D721Med (cell line): ENCODE data around the gene CHRNA10.

ENCODE experiments used
- DNase-seq: peaks from one replicate; pipeline ENCODE4 v3.0.0; 2011; ENCODE audit warnings: low spot score; ENCODE audit not compliant: insufficient read length
- FAIRE-seq: peaks from 2 replicates; lab custom pipeline; 2011; peaks lifted over from hg19 to GRCh38; lab: Jason Lieb, UNC
- CTCF ChIP-seq: IDR thresholded peaks from 2 replicates; pipeline ENCODE4 v1.5.1; 2012; ENCODE audit warnings: mild to moderate bottlenecking, control low read depth; ENCODE audit not compliant: insufficient read depth; ENCODE audit errors: missing control alignments

The CHRNA10 gene

GRCh38 chr11:3627291-3627690 lies 43.9 kb downstream of the CHRNA10 start:
- FAIRE-seq: no peak
- TF ChIP-seq CTCF: no peak
- DNase-seq: no peak

DNA sequence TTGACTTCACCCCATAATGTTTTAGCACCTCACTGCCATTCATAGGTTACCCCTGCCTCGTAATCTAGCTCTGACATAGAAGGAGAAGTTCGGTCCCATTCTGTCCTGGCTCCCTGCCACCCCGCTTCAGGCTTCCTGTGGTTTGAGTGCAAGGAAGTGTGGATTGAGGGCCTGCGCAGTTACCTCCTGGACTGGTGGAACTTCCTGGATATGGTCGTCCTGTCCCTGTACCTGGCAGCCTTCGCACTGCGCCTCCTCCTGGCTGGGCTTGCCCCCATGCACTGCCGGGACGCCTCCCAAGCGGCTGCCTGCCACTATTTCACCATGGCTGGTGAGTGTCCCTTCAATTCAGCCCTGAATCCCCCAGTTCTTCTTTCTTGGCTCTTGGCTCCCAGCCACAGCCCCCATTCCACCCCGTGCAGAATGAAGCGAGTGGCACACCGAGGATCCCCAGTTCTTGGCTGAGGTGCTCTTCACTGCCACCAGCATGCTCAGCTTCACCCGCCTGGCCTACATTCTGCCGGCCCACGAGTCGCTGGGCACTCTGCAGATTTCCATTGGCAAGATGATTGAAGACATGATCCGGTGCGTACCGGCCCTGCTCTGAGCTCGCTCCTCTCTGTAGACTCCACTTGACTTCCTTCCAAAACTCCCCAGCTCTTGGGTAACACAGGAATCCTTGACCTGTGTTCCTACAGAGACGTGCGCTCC lies 44.8 kb downstream of the CHRNA10 start:
- DNase-seq (no peak), FAIRE-seq (no peak)
- no peak for TF ChIP-seq CTCF

GRCh38 chr11:3623767-3624458 lies 47.3 kb downstream of the CHRNA10 start:
- DNase-seq: no peak
- no peak for TF ChIP-seq CTCF
- FAIRE-seq: no peak

GRCh38 chr11:3623121-3623520 lies 48.1 kb downstream of the CHRNA10 start:
- no peak for FAIRE-seq
- DNase-seq: no peak
- no peak for TF ChIP-seq CTCF

- FAIRE-seq (no peak), DNase-seq (no peak)
- no peak for TF ChIP-seq CTCF
Observed at GRCh38 chr11:3622521-3622920, 48.7 kb downstream of the CHRNA10 start.

GRCh38 chr11:3617990-3618389 lies 53.2 kb downstream of the CHRNA10 start:
- no peak for TF ChIP-seq CTCF
- no peak for DNase-seq
- FAIRE-seq: no peak

GRCh38 chr11:3616721-3617460 lies 54.3 kb downstream of the CHRNA10 start:
- FAIRE-seq: no peak
- no peak for DNase-seq
- TF ChIP-seq CTCF: no peak
